Trophoblast cell (in vitro differentiated cells and primary cell): ENCODE results near the gene MEAF6.
"Not testable (repeated sequence)": the region's sequence is repeated elsewhere in the genome, so short reads cannot be mapped to it uniquely, and the experiment has no call there.

Experiments
- DNase-seq, 2 donors: peaks; one replicate each; pipeline ENCODE4 v3.0.0-alpha.2; 2016
- H2AFZ ChIP-seq: 2 replicates; pipeline ENCODE4 v1.6.1; 2013; ENCODE audit warnings: low read length, moderate library complexity, mild to moderate bottlenecking; ENCODE audit not compliant: insufficient read depth, poor library complexity
- H2AK5ac ChIP-seq: 2 replicates; pipeline ENCODE4 v1.6.1; 2013; ENCODE audit warnings: mild to moderate bottlenecking, low read length
- H2BK120ac ChIP-seq: 2 replicates; pipeline ENCODE4 v1.6.1; 2013; ENCODE audit warnings: low read length, mild to moderate bottlenecking, moderate library complexity; ENCODE audit not compliant: insufficient read depth, poor library complexity
- H2BK12ac ChIP-seq: 2 replicates; pipeline ENCODE4 v1.6.1; 2013; ENCODE audit warnings: mild to moderate bottlenecking, low read length, moderate library complexity
- H2BK5ac ChIP-seq: 2 replicates; pipeline ENCODE4 v1.6.1; 2013; ENCODE audit warnings: low read length, low read depth, moderate library complexity, mild to moderate bottlenecking; ENCODE audit not compliant: poor library complexity
- H3K14ac ChIP-seq: 2 replicates; pipeline ENCODE4 v1.6.1; 2013; ENCODE audit warnings: mild to moderate bottlenecking, low read length
- H3K18ac ChIP-seq: 2 replicates; pipeline ENCODE4 v1.6.1; 2013; ENCODE audit warnings: mild to moderate bottlenecking, low read length
- H3K23ac ChIP-seq: 2 replicates; pipeline ENCODE4 v1.6.1; 2013; ENCODE audit warnings: low read length
- H3K27ac ChIP-seq: 2 replicates; pipeline ENCODE4 v1.5.1; 2013; ENCODE audit warnings: low read depth, mild to moderate bottlenecking, inconsistent platforms, low read length, moderate library complexity
- H3K27me3 ChIP-seq: 2 replicates; pipeline ENCODE4 v1.6.1; 2013; ENCODE audit warnings: inconsistent platforms, mild to moderate bottlenecking, low read length, moderate library complexity; ENCODE audit not compliant: insufficient read depth
- H3K36me3 ChIP-seq, 2 experiments: 1 replicate in 1 of 2; 2 replicates in 1 of 2; pipeline ENCODE4 v1.6.1; 2013; ENCODE audit warnings: low read length in 2 of 2, mild to moderate bottlenecking in 2 of 2, moderate library complexity in 1 of 2; ENCODE audit not compliant: insufficient read depth in 2 of 2, control insufficient read depth in 1 of 2
- H3K4ac ChIP-seq: 2 replicates; pipeline ENCODE4 v1.6.1; 2013; ENCODE audit warnings: low read depth, mild to moderate bottlenecking, low read length, moderate library complexity
- H3K4me1 ChIP-seq, 2 experiments: 1 replicate in 1 of 2; 2 replicates in 1 of 2; pipeline ENCODE4 v1.6.1; 2013; ENCODE audit warnings: low read length in 2 of 2, mild to moderate bottlenecking in 2 of 2, moderate library complexity in 1 of 2; ENCODE audit not compliant: insufficient read depth in 2 of 2, control insufficient read depth in 1 of 2
- H3K4me2 ChIP-seq: 2 replicates; pipeline ENCODE4 v1.6.1; 2013; ENCODE audit warnings: inconsistent platforms, mild to moderate bottlenecking, low read length, moderate library complexity
- H3K4me3 ChIP-seq: 2 replicates; pipeline ENCODE4 v1.5.1; 2013; ENCODE audit warnings: mild to moderate bottlenecking, low read depth, low read length, inconsistent platforms
- H3K79me1 ChIP-seq: one replicate; pipeline ENCODE4 v1.6.1; 2013; ENCODE audit warnings: low read length
- H3K79me2 ChIP-seq: 2 replicates; pipeline ENCODE4 v1.6.1; 2013; ENCODE audit warnings: low read length, mild to moderate bottlenecking; ENCODE audit not compliant: control insufficient read depth, insufficient read depth, poor library complexity
- H3K9ac ChIP-seq: 2 replicates; pipeline ENCODE4 v1.6.1; 2013; ENCODE audit warnings: mild to moderate bottlenecking, low read length
- H3K9me3 ChIP-seq: 2 replicates; pipeline ENCODE4 v1.6.1; 2013; ENCODE audit warnings: low read depth, mild to moderate bottlenecking, control low read depth, inconsistent platforms, low read length; ENCODE audit not compliant: insufficient read depth
- H4K12ac ChIP-seq: 2 replicates; pipeline ENCODE4 v1.6.1; 2013; ENCODE audit warnings: low read depth, mild to moderate bottlenecking, low read length, moderate library complexity
- H4K8ac ChIP-seq: 2 replicates; pipeline ENCODE4 v1.6.1; 2013; ENCODE audit warnings: low read depth, mild to moderate bottlenecking, low read length, moderate library complexity
- H4K91ac ChIP-seq: one replicate; pipeline ENCODE4 v1.6.1; 2013; ENCODE audit warnings: low read depth, mild to moderate bottlenecking, low read length, moderate library complexity
- WGBS: extraction: QIAGEN DNeasy Blood & Tissue Kit; methylation state at CpG from one replicate; pipeline ENCODE4 v1.1.7; 2013; ENCODE audit warnings: missing lambda C conversion rate; ENCODE audit not compliant: insufficient read length, insufficient coverage; ENCODE audit errors: extremely low coverage; 5-methylcytosine and 5-hydroxymethylcytosine counted together

Gene MEAF6

GRCh38 chr1:37519613-37520012 is 5.0 kb upstream of the MEAF6 start:
- Histone ChIP-seq H2BK12ac (no peak overlapping the region), H3K4ac (no peak overlapping the region), H3K4me1 (no peaks in the 10 kb centered on the region), H3K27me3 (no peaks in the 10 kb centered on the region), H3K9ac (no peak overlapping the region), H3K14ac (no peak overlapping the region), H2AK5ac (no peak overlapping the region), H3K4me2 (no peak overlapping the region), H3K18ac (no peak overlapping the region), H3K27ac (no peak overlapping the region), H2BK120ac (no peak overlapping the region), H3K23ac (no peak overlapping the region), H3K9me3 (no peaks in the 10 kb centered on the region), H3K36me3 (no peaks in the 10 kb centered on the region), H4K12ac (no peak overlapping the region), H2AFZ (no peak overlapping the region), H3K4me3 (no peak overlapping the region), H2BK5ac (no peak overlapping the region), H3K79me2 (peaks cover 2% of the 10 kb centered on the region), H4K8ac (no peak overlapping the region), H4K91ac (no peak overlapping the region), H3K79me1 (peaks cover 3% of the 10 kb centered on the region)
- DNase-seq: no peak

GRCh38 chr1:37518929-37519328 is 4.4 kb upstream of the MEAF6 start:
- H2BK120ac ChIP-seq, H3K9me3 ChIP-seq, H4K91ac ChIP-seq, H3K27ac ChIP-seq, H3K4me3 ChIP-seq, H2BK12ac ChIP-seq, H3K79me1 ChIP-seq, H3K9ac ChIP-seq, H3K4ac ChIP-seq, H3K36me3 ChIP-seq, H2AFZ ChIP-seq, H4K8ac ChIP-seq, H3K79me2 ChIP-seq, H3K14ac ChIP-seq, H3K4me1 ChIP-seq, H3K23ac ChIP-seq, H3K27me3 ChIP-seq, H3K4me2 ChIP-seq, H2BK5ac ChIP-seq, H3K18ac ChIP-seq, H2AK5ac ChIP-seq, H4K12ac ChIP-seq, DNase-seq: not testable (repeated sequence)
- no CpG with 5 or more reads among the region's 15 CpGs for WGBS

GRCh38 chr1:37518241-37518640 is 3.7 kb upstream of the MEAF6 start:
- H2AK5ac ChIP-seq, DNase-seq, H3K18ac ChIP-seq, H3K14ac ChIP-seq, H3K79me2 ChIP-seq, H2BK12ac ChIP-seq, H3K4me1 ChIP-seq, H4K12ac ChIP-seq, H3K4me3 ChIP-seq, H2AFZ ChIP-seq, H2BK5ac ChIP-seq, H3K9ac ChIP-seq, H4K8ac ChIP-seq, H3K27me3 ChIP-seq, H3K9me3 ChIP-seq, H3K79me1 ChIP-seq, H4K91ac ChIP-seq, H3K27ac ChIP-seq, H3K36me3 ChIP-seq, H2BK120ac ChIP-seq, H3K4ac ChIP-seq, H3K23ac ChIP-seq, H3K4me2 ChIP-seq: not testable (repeated sequence)
- no CpG with 5 or more reads among the region's 31 CpGs for WGBS

GRCh38 chr1:37517569-37517968 is 3.0 kb upstream of the MEAF6 start:
- Histone ChIP-seq H3K4me3 (no peak overlapping the region), H2BK12ac (no peak overlapping the region), H3K4me2 (no peak overlapping the region), H3K27ac (no peak overlapping the region), H3K18ac (no peak overlapping the region), H4K91ac (no peak overlapping the region), H3K36me3 (peaks cover 2% of the 10 kb centered on the region in 2 experiments), H3K79me2 (peaks cover 7% of the 10 kb centered on the region), H2AK5ac (no peak overlapping the region), H3K79me1 (peaks cover 7% of the 10 kb centered on the region), H3K27me3 (no peaks in the 10 kb centered on the region), H2BK120ac (no peak overlapping the region), H3K4me1 (peaks cover 5 to 6% of the 10 kb centered on the region in 2 experiments), H4K12ac (no peak overlapping the region), H3K23ac (no peak overlapping the region), H3K9ac (no peak overlapping the region), H4K8ac (no peak overlapping the region), H3K4ac (no peak overlapping the region), H3K14ac (no peak overlapping the region), H3K9me3 (no peaks in the 10 kb centered on the region), H2AFZ (no peak overlapping the region), H2BK5ac (no peak overlapping the region)
- no CpG with 5 or more reads among the region's 1 CpG for WGBS
- DNase-seq: no peak
